Tibial artery (tissue), 4 donors: ENCODE measurements around the gene IRF2BPL.

Experiments
- DNase-seq, 2 donors: peaks; one replicate each; pipeline ENCODE4 v3.0.0-alpha.2; 2019
- H3K27ac ChIP-seq, 2 donors: fragments of 200-600 bp; sonication (generic) in 1 of 2; 1 replicate in 1 of 2; 2 replicates in 1 of 2; pipeline ENCODE4 v1.5.1; 2018 to 2019; ENCODE audit warnings: mild to moderate bottlenecking in 1 of 2
- H3K27me3 ChIP-seq, 2 donors: fragments of 200-600 bp; sonication (generic) in 1 of 2; one replicate each; pipeline versions ENCODE4 v1.5.1 to v1.6.0; 2016 to 2019
- H3K36me3 ChIP-seq, 3 donors: fragments of 200-600 bp; sonication (generic) in 2 of 3; one replicate each; pipeline ENCODE4 v1.5.1; 2016 to 2019; ENCODE audit warnings: mild to moderate bottlenecking in 2 of 3
- H3K4me1 ChIP-seq, 4 donors: fragments of 200-600 bp; sonication (generic) in 2 of 4; 1 replicate in 3 of 4; 2 replicates in 1 of 4; pipeline ENCODE4 v1.5.1; 2016 to 2019
- H3K4me3 ChIP-seq, 2 donors: fragments of 200-600 bp; sonication (generic) in 1 of 2; 1 replicate in 1 of 2; 2 replicates in 1 of 2; pipeline ENCODE4 v1.5.1; 2018 to 2019; ENCODE audit warnings: mild to moderate bottlenecking in 2 of 2
- H3K9me3 ChIP-seq, 3 donors: fragments of 200-600 bp; sonication (generic) in 1 of 3; one replicate each; pipeline ENCODE4 v1.5.1; 2016 to 2019
- intact Hi-C: fragments of 100-400 bp; cut with DNase I; formaldehyde crosslinking; loops from one replicate; pipeline ENCODE4 v1.15.0; 2023; ENCODE audit warnings: low total_unique reads
- TF ChIP-seq, protein P1 (sequence below), 2 experiments: fragments of 200-600 bp in 1 of 2; fragments of 450-650 bp in 1 of 2; IDR thresholded peaks; one replicate each; pipeline ENCODE4 v1.5.1; 2017 to 2019; ENCODE audit warnings: antibody characterized with exemption in 2 of 2, mild to moderate bottlenecking in 1 of 2, moderate library complexity in 1 of 2

IRF2BPL gene

DNA sequence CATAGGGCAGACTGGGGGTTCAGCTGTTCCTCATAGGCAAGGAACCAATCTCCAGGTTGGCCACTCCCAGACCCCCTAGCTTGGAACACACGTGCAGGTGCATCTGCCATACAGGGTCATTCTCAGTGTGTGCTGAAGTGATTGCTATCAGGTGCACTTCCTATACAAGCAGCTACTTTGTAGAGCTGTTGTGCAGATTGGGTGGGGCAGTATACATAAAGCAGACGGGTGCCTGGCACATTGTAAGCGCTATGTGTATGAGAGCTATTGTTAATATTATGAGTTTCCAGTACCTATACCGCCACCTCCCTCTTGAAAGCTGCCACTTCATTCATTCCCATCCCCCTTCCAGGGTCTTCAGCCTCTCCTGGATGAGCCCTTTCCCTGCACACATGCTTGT is 17.3 kb downstream of the IRF2BPL start:
- no peak overlapping the region for H3K4me3 ChIP-seq
- H3K36me3 ChIP-seq: no peaks in the 10 kb centered on the region
- intact Hi-C loops: no loop called here
- H3K27me3 ChIP-seq: no peaks in the 10 kb centered on the region
- H3K4me1 ChIP-seq: peaks cover 0 to 76% (median 58%) of the 10 kb centered on the region in 4 donors
- TF ChIP-seq, protein P1, sequence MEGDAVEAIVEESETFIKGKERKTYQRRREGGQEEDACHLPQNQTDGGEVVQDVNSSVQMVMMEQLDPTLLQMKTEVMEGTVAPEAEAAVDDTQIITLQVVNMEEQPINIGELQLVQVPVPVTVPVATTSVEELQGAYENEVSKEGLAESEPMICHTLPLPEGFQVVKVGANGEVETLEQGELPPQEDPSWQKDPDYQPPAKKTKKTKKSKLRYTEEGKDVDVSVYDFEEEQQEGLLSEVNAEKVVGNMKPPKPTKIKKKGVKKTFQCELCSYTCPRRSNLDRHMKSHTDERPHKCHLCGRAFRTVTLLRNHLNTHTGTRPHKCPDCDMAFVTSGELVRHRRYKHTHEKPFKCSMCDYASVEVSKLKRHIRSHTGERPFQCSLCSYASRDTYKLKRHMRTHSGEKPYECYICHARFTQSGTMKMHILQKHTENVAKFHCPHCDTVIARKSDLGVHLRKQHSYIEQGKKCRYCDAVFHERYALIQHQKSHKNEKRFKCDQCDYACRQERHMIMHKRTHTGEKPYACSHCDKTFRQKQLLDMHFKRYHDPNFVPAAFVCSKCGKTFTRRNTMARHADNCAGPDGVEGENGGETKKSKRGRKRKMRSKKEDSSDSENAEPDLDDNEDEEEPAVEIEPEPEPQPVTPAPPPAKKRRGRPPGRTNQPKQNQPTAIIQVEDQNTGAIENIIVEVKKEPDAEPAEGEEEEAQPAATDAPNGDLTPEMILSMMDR (IDR thresholded peaks at IDR 0.05): no peak
- DNase-seq: no peak
- no peak overlapping the region for H3K27ac ChIP-seq
- no peaks in the 10 kb centered on the region for H3K9me3 ChIP-seq

DNA sequence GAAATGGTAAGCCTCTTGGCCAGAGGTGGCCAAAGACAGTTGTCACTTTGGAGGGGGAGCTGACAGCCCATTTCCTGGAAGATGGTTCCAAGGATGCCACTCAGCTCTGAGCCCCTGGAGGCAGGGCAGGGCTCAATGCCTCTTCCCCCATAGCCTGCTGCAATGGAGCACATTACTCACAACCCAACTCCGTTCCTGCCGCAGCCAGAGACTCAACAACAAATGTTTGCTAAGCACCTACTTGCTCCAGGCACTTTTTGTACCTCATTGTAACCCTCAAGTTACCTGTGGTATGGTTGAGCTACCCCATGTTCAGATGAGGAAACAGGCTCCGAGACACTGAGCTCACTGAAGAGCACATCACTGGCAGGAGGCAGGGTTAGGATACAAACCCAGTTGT is 19.5 kb downstream of the IRF2BPL start:
- Histone ChIP-seq H3K27me3 (no peaks in the 10 kb centered on the region), H3K27ac (peak overlapping the region; percentile 79 to 81), H3K4me3 (no peak overlapping the region), H3K9me3 (no peaks in the 10 kb centered on the region), H3K36me3 (no peaks in the 10 kb centered on the region), H3K4me1 (peaks cover 0 to 75% (median 59%) of the 10 kb centered on the region in 4 donors)
- no peak for DNase-seq
- intact Hi-C loops: loop anchor here (5.0 kb wide), 1 partner anchor 52 kb away; no protein-coding TSS in a partner anchor
- TF ChIP-seq, protein P1 (IDR thresholded peaks at IDR 0.05): no peak

DNA sequence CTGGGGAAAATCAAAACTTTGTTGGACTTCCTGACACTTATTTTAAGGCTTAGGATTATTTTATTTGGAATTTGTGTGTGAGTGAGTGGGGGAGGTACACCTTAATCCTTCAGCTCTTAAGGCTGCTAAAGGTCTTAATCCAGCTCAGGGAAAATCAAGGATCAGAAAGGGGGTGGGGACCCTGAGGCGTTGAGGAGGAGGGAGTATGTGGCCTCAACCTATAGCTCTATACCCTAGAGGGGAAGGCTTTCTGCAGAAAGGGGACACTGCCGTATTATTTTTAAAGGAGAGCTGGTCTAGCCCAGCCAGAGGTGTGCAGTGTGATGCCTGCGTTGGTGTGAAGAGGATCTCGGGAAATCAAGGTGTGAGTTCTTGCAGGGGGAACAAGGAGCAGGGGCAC is 20.0 kb downstream of the IRF2BPL start:
- intact Hi-C loops: loop anchor here (5.0 kb wide), 1 partner anchor 51 kb away; no protein-coding TSS in a partner anchor
- Histone ChIP-seq H3K36me3 (no peaks in the 10 kb centered on the region), H3K27ac (peak overlapping the region; percentile 79 to 81), H3K4me3 (no peak overlapping the region), H3K27me3 (no peaks in the 10 kb centered on the region), H3K4me1 (peaks cover 0 to 74% (median 55%) of the 10 kb centered on the region in 4 donors), H3K9me3 (no peaks in the 10 kb centered on the region)
- DNase-seq: no peak
- TF ChIP-seq, protein P1 (IDR thresholded peaks at IDR 0.05): no peak

DNA sequence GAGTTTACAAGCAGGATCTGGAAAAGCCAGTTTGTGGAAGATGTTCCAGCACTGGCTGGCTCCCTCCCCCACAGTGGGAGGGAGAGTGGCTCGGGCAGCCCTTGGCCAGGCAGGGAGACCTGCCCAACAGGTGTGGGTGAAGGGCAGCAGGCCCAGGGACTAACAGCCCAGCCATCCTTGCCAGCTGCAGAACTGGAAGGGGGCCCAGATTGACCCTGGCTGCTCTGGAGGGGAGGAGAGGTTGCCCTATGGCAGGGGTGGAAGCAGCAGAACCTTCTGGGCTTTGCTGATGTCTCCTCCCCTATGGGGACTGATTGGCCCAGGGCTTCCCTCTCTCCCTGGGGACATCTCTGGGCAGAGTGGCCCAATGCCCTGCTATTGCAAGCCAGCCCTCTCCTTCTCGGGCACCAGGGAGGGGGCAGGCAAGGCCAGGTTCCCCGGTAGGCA is 20.5 kb downstream of the IRF2BPL start:
- Histone ChIP-seq H3K4me1 (peaks cover 0 to 72% (median 51%) of the 10 kb centered on the region in 4 donors), H3K9me3 (no peaks in the 10 kb centered on the region), H3K36me3 (no peaks in the 10 kb centered on the region), H3K27me3 (no peaks in the 10 kb centered on the region), H3K4me3 (no peak overlapping the region), H3K27ac (peak overlapping the region; percentile 79 to 81)
- intact Hi-C loops: loop anchor here (5.0 kb wide), 1 partner anchor 51 kb away; no protein-coding TSS in a partner anchor
- TF ChIP-seq, protein P1 (IDR thresholded peaks at IDR 0.05): no peak
- DNase-seq: peak; percentile 75 to 96

GRCh38 chr14:77007183-77007974 is 21.1 kb downstream of the IRF2BPL start:
- intact Hi-C loops: loop anchor here (5.0 kb wide), 1 partner anchor 50 kb away; no protein-coding TSS in a partner anchor
- Histone ChIP-seq H3K27ac (peak overlapping the region; percentile 79 to 81), H3K36me3 (no peaks in the 10 kb centered on the region), H3K27me3 (no peaks in the 10 kb centered on the region), H3K9me3 (no peaks in the 10 kb centered on the region), H3K4me1 (peaks cover 0 to 66% (median 45%) of the 10 kb centered on the region in 4 donors), H3K4me3 (no peak overlapping the region)
- TF ChIP-seq, protein P1 (IDR thresholded peaks at IDR 0.05): no peak
- DNase-seq: no peak
